Esophagus muscularis mucosa (tissue), 4 donors: Measurements from ENCODE around the gene INSM1.

Experiments used
- CTCF ChIP-seq, 3 experiments: fragments of 200-600 bp in 2 of 3; fragments of 450-650 bp in 1 of 3; sonication (generic) in 2 of 3; IDR thresholded peaks; one replicate each; pipeline ENCODE4 v1.5.1; 2017 to 2019; ENCODE audit warnings: antibody characterized with exemption in 3 of 3, mild to moderate bottlenecking in 2 of 3, moderate library complexity in 1 of 3
- EP300 ChIP-seq: sonication (generic); formaldehyde crosslinking; IDR thresholded peaks from one replicate; pipeline ENCODE4 v1.6.1; 2017; ENCODE audit warnings: antibody characterized with exemption
- POLR2A ChIP-seq: fragments of 450-650 bp; IDR thresholded peaks from one replicate; pipeline ENCODE4 v1.6.1; 2017; ENCODE audit warnings: antibody characterized with exemption, moderate library complexity, mild to moderate bottlenecking, low read depth

GRCh38 chr20:20318365-20319161 lies 49.3 kb upstream of the INSM1 start:
- TF ChIP-seq POLR2A (no peak), CTCF (IDR thresholded peaks at IDR 0.05) (no peak), EP300 (no peak)
